ENCODE results near the gene TMUB2.

TMUB2 gene

GRCh38 chr17:44202756-44203155 lies 16.0 kb downstream of the TMUB2 start:
- DNase-seq (ENCODE audit: low read depth): no peak

GRCh38 chr17:44203731-44204440 lies 17.1 kb downstream of the TMUB2 start:
- DNase-seq (ENCODE audit: low read depth): no peak

- DNase-seq (ENCODE audit: low read depth): no peak
Measured at GRCh38 chr17:44204441-44204882, 17.7 kb downstream of the TMUB2 start.

GRCh38 chr17:44205962-44206824 lies 19.4 kb downstream of the TMUB2 start:
- no peak for DNase-seq (ENCODE audit: low read depth)

GRCh38 chr17:44206825-44207155 lies 20.0 kb downstream of the TMUB2 start:
- no peak for DNase-seq (ENCODE audit: low read depth)

GRCh38 chr17:44207319-44207718 lies 20.5 kb downstream of the TMUB2 start:
- no peak for DNase-seq (ENCODE audit: low read depth)

- no peak for DNase-seq (ENCODE audit: low read depth)
Measured at GRCh38 chr17:44207743-44208142, 21.0 kb downstream of the TMUB2 start.

- no peak for DNase-seq (ENCODE audit: low read depth)
Measured at GRCh38 chr17:44209786-44210341, 23.1 kb downstream of the TMUB2 start.

- DNase-seq (ENCODE audit: low read depth): peak; percentile 86
Measured at GRCh38 chr17:44210342-44211192, 23.8 kb downstream of the TMUB2 start.

GRCh38 chr17:44211281-44212265 lies 24.8 kb downstream of the TMUB2 start:
- DNase-seq (ENCODE audit: low read depth): no peak

GRCh38 chr17:44212507-44213402 lies 26.0 kb downstream of the TMUB2 start:
- no peak for DNase-seq (ENCODE audit: low read depth)

- no peak for DNase-seq (ENCODE audit: low read depth)
Measured at GRCh38 chr17:44213403-44214229, 26.8 kb downstream of the TMUB2 start.

- DNase-seq (ENCODE audit: low read depth): no peak
Measured at GRCh38 chr17:44214230-44214494, 27.4 kb downstream of the TMUB2 start.

GRCh38 chr17:44214896-44215295 lies 28.1 kb downstream of the TMUB2 start:
- DNase-seq (ENCODE audit: low read depth): no peak

- DNase-seq (ENCODE audit: low read depth): no peak
Measured at GRCh38 chr17:44216173-44216572, 29.4 kb downstream of the TMUB2 start.

- no peak for DNase-seq (ENCODE audit: low read depth)
Measured at GRCh38 chr17:44216694-44217093, 29.9 kb downstream of the TMUB2 start.

GRCh38 chr17:44217738-44218343 lies 31.1 kb downstream of the TMUB2 start:
- no peak for DNase-seq (ENCODE audit: low read depth)

- DNase-seq (ENCODE audit: low read depth): peak; percentile 81
Measured at GRCh38 chr17:44218344-44219107, 31.8 kb downstream of the TMUB2 start.

All from activated T-helper 9 cell treated with anti-CD3 and anti-CD28 coated beads, Interleukin-2, amount 50 U/mL, for 16 hours (primary cell).